Activated CD4-positive, alpha-beta memory T cell treated with anti-CD3 and anti-CD28 coated beads, Interleukin-2, amount 10 ng/mL, durations not matched to agents 7 days and 5 days (primary cell): ENCODE results near the gene C16orf78. TPM values are rescaled to one million over a fixed set of nuclear protein-coding genes. Genes with fewer than 3 reads are reported as not detected.
A peak's percentile ranks its signal among the peaks of the same experiment; 100 is the strongest.

ENCODE experiments used
- CTCF ChIA-PET: fragments of 350-600 bp; sonication (Branson Sonifier 250); formaldehyde crosslinking; loops from one replicate; lab custom pipeline; 2021; ENCODE audit warnings: antibody characterized with exemption, inconsistent platforms; lab: Charles Lee
- POLR2A ChIA-PET: fragments of 350-600 bp; sonication (Branson Sonifier 250); formaldehyde crosslinking; loops from one replicate; lab custom pipeline; 2021; ENCODE audit warnings: antibody characterized with exemption; lab: Charles Lee
- DNase-seq: peaks from one replicate; pipeline ENCODE4 v3.0.0-alpha.2; 2020
- H3K27ac Mint-ChIP-seq: one replicate; pipeline ENCODE4 v1.8.0; 2021; ENCODE audit warnings: mild to moderate bottlenecking, mixed read lengths
- H3K27me3 Mint-ChIP-seq: one replicate; pipeline ENCODE4 v1.8.0; 2021; ENCODE audit warnings: mixed read lengths
- H3K36me3 Mint-ChIP-seq: one replicate; pipeline ENCODE4 v1.8.0; 2021; ENCODE audit warnings: low read depth, mixed read lengths
- H3K4me1 Mint-ChIP-seq: one replicate; pipeline ENCODE4 v1.8.0; 2021; ENCODE audit warnings: mixed read lengths
- H3K4me3 Mint-ChIP-seq: one replicate; pipeline ENCODE4 v1.8.0; 2021; ENCODE audit warnings: mild to moderate bottlenecking, mixed read lengths
- H3K9me3 Mint-ChIP-seq: one replicate; pipeline ENCODE4 v1.8.0; 2021; ENCODE audit warnings: mixed read lengths
- total RNA-seq, 2 experiments: library from RNA; stranded (reverse); gene quantifications; one replicate each; pipeline ENCODE4 v1.2.3, GENCODE V29; 2021

The C16orf78 gene
- total RNA-seq, 2 experiments from 2014 or later = not detected

GRCh38 chr16:49342336-49343265 is 31.0 kb upstream of the C16orf78 start:
- ChIA-PET CTCF (no interaction called here), POLR2A (no interaction called here)
- peaks cover 2% of the 10 kb centered on the region for H3K27me3 Mint-ChIP-seq
- no peak for DNase-seq
- no peaks in the 10 kb centered on the region for H3K4me1 Mint-ChIP-seq
- no peak overlapping the region for H3K4me3 Mint-ChIP-seq
- no peak overlapping the region for H3K27ac Mint-ChIP-seq
- no peaks in the 10 kb centered on the region for H3K36me3 Mint-ChIP-seq
- no peaks in the 10 kb centered on the region for H3K9me3 Mint-ChIP-seq

GRCh38 chr16:49343291-49343690 is 30.3 kb upstream of the C16orf78 start:
- DNase-seq = no peak
- Mint-ChIP-seq H3K27me3 (peaks cover 2% of the 10 kb centered on the region), H3K4me1 (no peaks in the 10 kb centered on the region), H3K9me3 (no peaks in the 10 kb centered on the region), H3K27ac (no peak overlapping the region), H3K4me3 (no peak overlapping the region), H3K36me3 (no peaks in the 10 kb centered on the region)
- POLR2A ChIA-PET = no interaction called here
- CTCF ChIA-PET = no interaction called here

- H3K4me3 Mint-ChIP-seq = no peak overlapping the region
- H3K27me3 Mint-ChIP-seq = no peaks in the 10 kb centered on the region
- CTCF ChIA-PET = no interaction called here
- no peak for DNase-seq
- POLR2A ChIA-PET = no interaction called here
- no peaks in the 10 kb centered on the region for H3K36me3 Mint-ChIP-seq
- H3K4me1 Mint-ChIP-seq = no peaks in the 10 kb centered on the region
- no peak overlapping the region for H3K27ac Mint-ChIP-seq
- no peaks in the 10 kb centered on the region for H3K9me3 Mint-ChIP-seq
Observed at GRCh38 chr16:49344401-49344800, 29.2 kb upstream of the C16orf78 start.

- no peak for DNase-seq
- Mint-ChIP-seq H3K27me3 (peaks cover under 1% of the 10 kb centered on the region), H3K27ac (no peak overlapping the region), H3K9me3 (no peaks in the 10 kb centered on the region), H3K4me3 (no peak overlapping the region), H3K36me3 (no peaks in the 10 kb centered on the region), H3K4me1 (no peaks in the 10 kb centered on the region)
- CTCF ChIA-PET = no interaction called here
- POLR2A ChIA-PET = no interaction called here
Observed at GRCh38 chr16:49345829-49346228, 27.8 kb upstream of the C16orf78 start.

GRCh38 chr16:49346459-49346858 is 27.1 kb upstream of the C16orf78 start:
- H3K27me3 Mint-ChIP-seq = peaks cover 3% of the 10 kb centered on the region
- CTCF ChIA-PET = no interaction called here
- DNase-seq = no peak
- no peak overlapping the region for H3K4me3 Mint-ChIP-seq
- POLR2A ChIA-PET = no interaction called here
- no peaks in the 10 kb centered on the region for H3K36me3 Mint-ChIP-seq
- H3K27ac Mint-ChIP-seq = no peak overlapping the region
- no peaks in the 10 kb centered on the region for H3K4me1 Mint-ChIP-seq
- H3K9me3 Mint-ChIP-seq = no peaks in the 10 kb centered on the region

GRCh38 chr16:49347476-49347875 is 26.1 kb upstream of the C16orf78 start:
- H3K9me3 Mint-ChIP-seq = no peaks in the 10 kb centered on the region
- peaks cover 3% of the 10 kb centered on the region for H3K27me3 Mint-ChIP-seq
- no peaks in the 10 kb centered on the region for H3K36me3 Mint-ChIP-seq
- ChIA-PET POLR2A (no interaction called here), CTCF (no interaction called here)
- no peak overlapping the region for H3K4me3 Mint-ChIP-seq
- H3K4me1 Mint-ChIP-seq = no peaks in the 10 kb centered on the region
- DNase-seq = no peak
- no peak overlapping the region for H3K27ac Mint-ChIP-seq

GRCh38 chr16:49348408-49349176 is 25.0 kb upstream of the C16orf78 start:
- ChIA-PET CTCF (interaction anchor here (1.1 to 1.8 kb wide), 2 partner anchors 9 to 661 kb away, joined by 3 to 7 read pairs; no protein-coding TSS in a partner anchor), POLR2A (no interaction called here)
- H3K27me3 Mint-ChIP-seq = peaks cover 3% of the 10 kb centered on the region
- DNase-seq = no peak
- H3K4me3 Mint-ChIP-seq = no peak overlapping the region
- no peaks in the 10 kb centered on the region for H3K9me3 Mint-ChIP-seq
- H3K27ac Mint-ChIP-seq = no peak overlapping the region
- no peaks in the 10 kb centered on the region for H3K36me3 Mint-ChIP-seq
- no peaks in the 10 kb centered on the region for H3K4me1 Mint-ChIP-seq

GRCh38 chr16:49349446-49350168 is 24.0 kb upstream of the C16orf78 start:
- DNase-seq = no peak
- ChIA-PET CTCF (interaction anchor here (1.1 to 1.8 kb wide), 2 partner anchors 7 to 662 kb away, joined by 3 to 7 read pairs; no protein-coding TSS in a partner anchor), POLR2A (no interaction called here)
- Mint-ChIP-seq H3K9me3 (no peaks in the 10 kb centered on the region), H3K27ac (no peak overlapping the region), H3K4me1 (no peaks in the 10 kb centered on the region), H3K4me3 (no peak overlapping the region), H3K27me3 (peaks cover 3% of the 10 kb centered on the region), H3K36me3 (no peaks in the 10 kb centered on the region)

GRCh38 chr16:49350265-49351095 is 23.1 kb upstream of the C16orf78 start:
- Mint-ChIP-seq H3K4me3 (no peak overlapping the region), H3K4me1 (no peaks in the 10 kb centered on the region), H3K36me3 (no peaks in the 10 kb centered on the region), H3K27ac (no peak overlapping the region), H3K9me3 (no peaks in the 10 kb centered on the region), H3K27me3 (peaks cover 3% of the 10 kb centered on the region)
- CTCF ChIA-PET = interaction anchor here (1.8 kb wide), 1 partner anchor 663 kb away, joined by 7 read pairs; no protein-coding TSS in a partner anchor
- DNase-seq = peak; percentile 54
- POLR2A ChIA-PET = no interaction called here

GRCh38 chr16:49351096-49351487 is 22.5 kb upstream of the C16orf78 start:
- H3K27ac Mint-ChIP-seq = no peak overlapping the region
- no peaks in the 10 kb centered on the region for H3K36me3 Mint-ChIP-seq
- ChIA-PET POLR2A (no interaction called here), CTCF (no interaction called here)
- no peaks in the 10 kb centered on the region for H3K4me1 Mint-ChIP-seq
- H3K27me3 Mint-ChIP-seq = peaks cover 3% of the 10 kb centered on the region
- DNase-seq = no peak
- no peak overlapping the region for H3K4me3 Mint-ChIP-seq
- H3K9me3 Mint-ChIP-seq = no peaks in the 10 kb centered on the region

- CTCF ChIA-PET = interaction anchor here (1.2 kb wide), 1 partner anchor 11 kb away, joined by 3 read pairs; no protein-coding TSS in a partner anchor
- no peak for DNase-seq
- no peaks in the 10 kb centered on the region for H3K36me3 Mint-ChIP-seq
- no peak overlapping the region for H3K27ac Mint-ChIP-seq
- POLR2A ChIA-PET = no interaction called here
- no peaks in the 10 kb centered on the region for H3K4me1 Mint-ChIP-seq
- H3K27me3 Mint-ChIP-seq = peaks cover 3% of the 10 kb centered on the region
- no peaks in the 10 kb centered on the region for H3K9me3 Mint-ChIP-seq
- H3K4me3 Mint-ChIP-seq = no peak overlapping the region
Observed at GRCh38 chr16:49352892-49353291, 20.7 kb upstream of the C16orf78 start.

- Mint-ChIP-seq H3K9me3 (no peaks in the 10 kb centered on the region), H3K36me3 (no peaks in the 10 kb centered on the region), H3K27me3 (peaks cover 3% of the 10 kb centered on the region), H3K4me1 (no peaks in the 10 kb centered on the region), H3K27ac (no peak overlapping the region), H3K4me3 (no peak overlapping the region)
- POLR2A ChIA-PET = no interaction called here
- DNase-seq = no peak
- CTCF ChIA-PET = no interaction called here
Observed at GRCh38 chr16:49353680-49354079, 19.9 kb upstream of the C16orf78 start.
